Measurements from ENCODE around the gene SLC38A5. TPM values are rescaled to one million over a fixed set of nuclear protein-coding genes. Genes with fewer than 3 reads are reported as not detected.

Gene SLC38A5
- total RNA-seq, 1 experiment from 2014 or later = 50.6 TPM

- POLR2A ChIA-PET = interaction anchor here (0.6 kb wide), 1 partner anchor 101 kb away, joined by 3 read pairs; the partner anchor contains the start of gene RBM3
These were observed 3.0 kb upstream of the SLC38A5 start for GRCh38 chrX:48472851-48473703.

GRCh38 chrX:48472225-48472624, 2.2 kb upstream of the SLC38A5 start:
- CTCF ChIA-PET = interaction anchor here (0.7 to 1.2 kb wide), 2 partner anchors 22 to 36 kb away, joined by 4 to 5 read pairs; no protein-coding TSS in a partner anchor
- no peak for ATAC-seq
- no peak overlapping the region for H3K27ac Mint-ChIP-seq
- no peaks in the 10 kb centered on the region for H3K27me3 Mint-ChIP-seq (ENCODE audit: low read depth)
- H3K4me1 Mint-ChIP-seq = peaks cover 48% of the 10 kb centered on the region
- no peak overlapping the region for H3K4me3 Mint-ChIP-seq
- H3K9me3 Mint-ChIP-seq = no peaks in the 10 kb centered on the region
- no peaks in the 10 kb centered on the region for H3K36me3 Mint-ChIP-seq
- POLR2A ChIA-PET = interaction anchor here (0.6 kb wide), 1 partner anchor 102 kb away, joined by 3 read pairs; the partner anchor contains the start of gene RBM3
- no peak for TF ChIP-seq MYBL2 (CRISPR knock-in tag; IDR thresholded peaks at IDR 0.05)
- no peak for TF ChIP-seq TCF7 (CRISPR knock-in tag; IDR thresholded peaks at IDR 0.05; ENCODE audit: low read depth)
- TF ChIP-seq ESRRA (CRISPR knock-in tag; IDR thresholded peaks at IDR 0.05; ENCODE audit: borderline replicate concordance) = no peak
- TF ChIP-seq ZNF317 (CRISPR knock-in tag; IDR thresholded peaks at IDR 0.05; ENCODE audit: borderline replicate concordance, low read depth) = no peak
- TF ChIP-seq, protein P1, sequence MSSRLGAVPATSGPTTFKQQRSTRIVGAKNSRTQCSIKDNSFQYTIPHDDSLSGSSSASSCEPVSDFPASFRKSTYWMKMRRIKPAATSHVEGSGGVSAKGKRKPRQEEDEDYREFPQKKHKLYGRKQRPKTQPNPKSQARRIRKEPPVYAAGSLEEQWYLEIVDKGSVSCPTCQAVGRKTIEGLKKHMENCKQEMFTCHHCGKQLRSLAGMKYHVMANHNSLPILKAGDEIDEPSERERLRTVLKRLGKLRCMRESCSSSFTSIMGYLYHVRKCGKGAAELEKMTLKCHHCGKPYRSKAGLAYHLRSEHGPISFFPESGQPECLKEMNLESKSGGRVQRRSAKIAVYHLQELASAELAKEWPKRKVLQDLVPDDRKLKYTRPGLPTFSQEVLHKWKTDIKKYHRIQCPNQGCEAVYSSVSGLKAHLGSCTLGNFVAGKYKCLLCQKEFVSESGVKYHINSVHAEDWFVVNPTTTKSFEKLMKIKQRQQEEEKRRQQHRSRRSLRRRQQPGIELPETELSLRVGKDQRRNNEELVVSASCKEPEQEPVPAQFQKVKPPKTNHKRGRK (CRISPR knock-in tag; IDR thresholded peaks at IDR 0.05; ENCODE audit: borderline replicate concordance) = no peak
- no peak for TF ChIP-seq OVOL2 (CRISPR knock-in tag; IDR thresholded peaks at IDR 0.05; ENCODE audit: borderline replicate concordance)
- TF ChIP-seq NR2C2 (CRISPR knock-in tag; IDR thresholded peaks at IDR 0.05) = no peak
- no peak for DNase-seq (ENCODE audit: low spot score)

More at GRCh38 chrX:48472851-48473703, 3.0 kb upstream of the SLC38A5 start:
- CTCF ChIA-PET = interaction anchor here (1.2 kb wide), 2 partner anchors 21 kb away, joined by 5 to 10 read pairs; no protein-coding TSS in a partner anchor
- no peaks in the 10 kb centered on the region for H3K36me3 Mint-ChIP-seq
- H3K27me3 Mint-ChIP-seq (ENCODE audit: low read depth) = no peaks in the 10 kb centered on the region
- peaks cover 45% of the 10 kb centered on the region for H3K4me1 Mint-ChIP-seq
- ATAC-seq = peak; percentile 7; the same call in 1 of the 2 replicates
- peak overlapping the region; percentile 35 for H3K4me3 Mint-ChIP-seq
- TF ChIP-seq ESRRA (CRISPR knock-in tag; IDR thresholded peaks at IDR 0.05; ENCODE audit: borderline replicate concordance) (no peak), JAZF1 (CRISPR knock-in tag; IDR thresholded peaks at IDR 0.05) (no peak), EMX1 (CRISPR knock-in tag; IDR thresholded peaks at IDR 0.05) (no peak), FOXP1 (CRISPR knock-in tag; IDR thresholded peaks at IDR 0.05; ENCODE audit: borderline replicate concordance) (no peak), ZNF671 (CRISPR knock-in tag; IDR thresholded peaks at IDR 0.05) (no peak)
- TF ChIP-seq, protein P2, sequence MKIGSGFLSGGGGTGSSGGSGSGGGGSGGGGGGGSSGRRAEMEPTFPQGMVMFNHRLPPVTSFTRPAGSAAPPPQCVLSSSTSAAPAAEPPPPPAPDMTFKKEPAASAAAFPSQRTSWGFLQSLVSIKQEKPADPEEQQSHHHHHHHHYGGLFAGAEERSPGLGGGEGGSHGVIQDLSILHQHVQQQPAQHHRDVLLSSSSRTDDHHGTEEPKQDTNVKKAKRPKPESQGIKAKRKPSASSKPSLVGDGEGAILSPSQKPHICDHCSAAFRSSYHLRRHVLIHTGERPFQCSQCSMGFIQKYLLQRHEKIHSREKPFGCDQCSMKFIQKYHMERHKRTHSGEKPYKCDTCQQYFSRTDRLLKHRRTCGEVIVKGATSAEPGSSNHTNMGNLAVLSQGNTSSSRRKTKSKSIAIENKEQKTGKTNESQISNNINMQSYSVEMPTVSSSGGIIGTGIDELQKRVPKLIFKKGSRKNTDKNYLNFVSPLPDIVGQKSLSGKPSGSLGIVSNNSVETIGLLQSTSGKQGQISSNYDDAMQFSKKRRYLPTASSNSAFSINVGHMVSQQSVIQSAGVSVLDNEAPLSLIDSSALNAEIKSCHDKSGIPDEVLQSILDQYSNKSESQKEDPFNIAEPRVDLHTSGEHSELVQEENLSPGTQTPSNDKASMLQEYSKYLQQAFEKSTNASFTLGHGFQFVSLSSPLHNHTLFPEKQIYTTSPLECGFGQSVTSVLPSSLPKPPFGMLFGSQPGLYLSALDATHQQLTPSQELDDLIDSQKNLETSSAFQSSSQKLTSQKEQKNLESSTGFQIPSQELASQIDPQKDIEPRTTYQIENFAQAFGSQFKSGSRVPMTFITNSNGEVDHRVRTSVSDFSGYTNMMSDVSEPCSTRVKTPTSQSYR (CRISPR knock-in tag; IDR thresholded peaks at IDR 0.05) = no peak
- TF ChIP-seq, protein P3, sequence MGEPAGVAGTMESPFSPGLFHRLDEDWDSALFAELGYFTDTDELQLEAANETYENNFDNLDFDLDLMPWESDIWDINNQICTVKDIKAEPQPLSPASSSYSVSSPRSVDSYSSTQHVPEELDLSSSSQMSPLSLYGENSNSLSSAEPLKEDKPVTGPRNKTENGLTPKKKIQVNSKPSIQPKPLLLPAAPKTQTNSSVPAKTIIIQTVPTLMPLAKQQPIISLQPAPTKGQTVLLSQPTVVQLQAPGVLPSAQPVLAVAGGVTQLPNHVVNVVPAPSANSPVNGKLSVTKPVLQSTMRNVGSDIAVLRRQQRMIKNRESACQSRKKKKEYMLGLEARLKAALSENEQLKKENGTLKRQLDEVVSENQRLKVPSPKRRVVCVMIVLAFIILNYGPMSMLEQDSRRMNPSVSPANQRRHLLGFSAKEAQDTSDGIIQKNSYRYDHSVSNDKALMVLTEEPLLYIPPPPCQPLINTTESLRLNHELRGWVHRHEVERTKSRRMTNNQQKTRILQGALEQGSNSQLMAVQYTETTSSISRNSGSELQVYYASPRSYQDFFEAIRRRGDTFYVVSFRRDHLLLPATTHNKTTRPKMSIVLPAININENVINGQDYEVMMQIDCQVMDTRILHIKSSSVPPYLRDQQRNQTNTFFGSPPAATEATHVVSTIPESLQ (CRISPR knock-in tag; IDR thresholded peaks at IDR 0.05) = no peak
- TF ChIP-seq, protein P4, sequence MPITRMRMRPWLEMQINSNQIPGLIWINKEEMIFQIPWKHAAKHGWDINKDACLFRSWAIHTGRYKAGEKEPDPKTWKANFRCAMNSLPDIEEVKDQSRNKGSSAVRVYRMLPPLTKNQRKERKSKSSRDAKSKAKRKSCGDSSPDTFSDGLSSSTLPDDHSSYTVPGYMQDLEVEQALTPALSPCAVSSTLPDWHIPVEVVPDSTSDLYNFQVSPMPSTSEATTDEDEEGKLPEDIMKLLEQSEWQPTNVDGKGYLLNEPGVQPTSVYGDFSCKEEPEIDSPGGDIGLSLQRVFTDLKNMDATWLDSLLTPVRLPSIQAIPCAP (CRISPR knock-in tag; IDR thresholded peaks at IDR 0.05) = no peak
- TF ChIP-seq, protein P5, sequence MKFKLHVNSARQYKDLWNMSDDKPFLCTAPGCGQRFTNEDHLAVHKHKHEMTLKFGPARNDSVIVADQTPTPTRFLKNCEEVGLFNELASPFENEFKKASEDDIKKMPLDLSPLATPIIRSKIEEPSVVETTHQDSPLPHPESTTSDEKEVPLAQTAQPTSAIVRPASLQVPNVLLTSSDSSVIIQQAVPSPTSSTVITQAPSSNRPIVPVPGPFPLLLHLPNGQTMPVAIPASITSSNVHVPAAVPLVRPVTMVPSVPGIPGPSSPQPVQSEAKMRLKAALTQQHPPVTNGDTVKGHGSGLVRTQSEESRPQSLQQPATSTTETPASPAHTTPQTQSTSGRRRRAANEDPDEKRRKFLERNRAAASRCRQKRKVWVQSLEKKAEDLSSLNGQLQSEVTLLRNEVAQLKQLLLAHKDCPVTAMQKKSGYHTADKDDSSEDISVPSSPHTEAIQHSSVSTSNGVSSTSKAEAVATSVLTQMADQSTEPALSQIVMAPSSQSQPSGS (CRISPR knock-in tag; IDR thresholded peaks at IDR 0.05; ENCODE audit: borderline replicate concordance, low read depth) = no peak
- TF ChIP-seq, protein P6, sequence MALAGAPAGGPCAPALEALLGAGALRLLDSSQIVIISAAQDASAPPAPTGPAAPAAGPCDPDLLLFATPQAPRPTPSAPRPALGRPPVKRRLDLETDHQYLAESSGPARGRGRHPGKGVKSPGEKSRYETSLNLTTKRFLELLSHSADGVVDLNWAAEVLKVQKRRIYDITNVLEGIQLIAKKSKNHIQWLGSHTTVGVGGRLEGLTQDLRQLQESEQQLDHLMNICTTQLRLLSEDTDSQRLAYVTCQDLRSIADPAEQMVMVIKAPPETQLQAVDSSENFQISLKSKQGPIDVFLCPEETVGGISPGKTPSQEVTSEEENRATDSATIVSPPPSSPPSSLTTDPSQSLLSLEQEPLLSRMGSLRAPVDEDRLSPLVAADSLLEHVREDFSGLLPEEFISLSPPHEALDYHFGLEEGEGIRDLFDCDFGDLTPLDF (CRISPR knock-in tag; IDR thresholded peaks at IDR 0.05) = no peak
- TF ChIP-seq, protein P7, sequence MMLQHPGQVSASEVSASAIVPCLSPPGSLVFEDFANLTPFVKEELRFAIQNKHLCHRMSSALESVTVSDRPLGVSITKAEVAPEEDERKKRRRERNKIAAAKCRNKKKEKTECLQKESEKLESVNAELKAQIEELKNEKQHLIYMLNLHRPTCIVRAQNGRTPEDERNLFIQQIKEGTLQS (CRISPR knock-in tag; conservative IDR thresholded peaks at IDR 0.05) = no peak
- DNase-seq (ENCODE audit: low spot score) = no peak
- H3K27ac Mint-ChIP-seq = 0 out of 2 replicates have a peak overlapping the region, but pooled peaks have one; percentile 49
- H3K9me3 Mint-ChIP-seq = no peaks in the 10 kb centered on the region
